Pons (tissue), 1 donor: ENCODE measurements around the gene IQSEC1.

Source experiments
- DNase-seq: peaks from one replicate; pipeline ENCODE4 v3.0.0-alpha.2; 2016; ENCODE audit warnings: low spot score

IQSEC1 gene

GRCh38 chr3:12908136-12908730 lies 165.0 kb downstream of the IQSEC1 start:
- no peak for DNase-seq

- DNase-seq: no peak
Measured at GRCh38 chr3:12907729-12908128, 165.5 kb downstream of the IQSEC1 start.

- no peak for DNase-seq
Measured at GRCh38 chr3:12907296-12907695, 165.9 kb downstream of the IQSEC1 start.

GRCh38 chr3:12906916-12907290 lies 166.3 kb downstream of the IQSEC1 start:
- no peak for DNase-seq

GRCh38 chr3:12906141-12906915 lies 166.9 kb downstream of the IQSEC1 start:
- DNase-seq: no peak

GRCh38 chr3:12905316-12906071 lies 167.7 kb downstream of the IQSEC1 start:
- DNase-seq: no peak

- DNase-seq: no peak
Measured at GRCh38 chr3:12904951-12905315, 168.3 kb downstream of the IQSEC1 start.

- no peak for DNase-seq
Measured at GRCh38 chr3:12903881-12904280, 169.3 kb downstream of the IQSEC1 start.

GRCh38 chr3:12903000-12903800 lies 170.0 kb downstream of the IQSEC1 start:
- no peak for DNase-seq

GRCh38 chr3:12902181-12902999 lies 170.8 kb downstream of the IQSEC1 start:
- no peak for DNase-seq

GRCh38 chr3:12901623-12902045 lies 171.6 kb downstream of the IQSEC1 start:
- no peak for DNase-seq

GRCh38 chr3:12900885-12901411 lies 172.3 kb downstream of the IQSEC1 start:
- no peak for DNase-seq

GRCh38 chr3:12898965-12899755 lies 174.1 kb downstream of the IQSEC1 start:
- no peak for DNase-seq

- no peak for DNase-seq
Measured at GRCh38 chr3:12898290-12898964, 174.8 kb downstream of the IQSEC1 start.

GRCh38 chr3:12897381-12898289 lies 175.6 kb downstream of the IQSEC1 start:
- DNase-seq: peak; percentile 9

- DNase-seq: peak; percentile 56
Measured at GRCh38 chr3:12896063-12896985, 176.9 kb downstream of the IQSEC1 start.

GRCh38 chr3:12895391-12896062 lies 177.7 kb downstream of the IQSEC1 start:
- DNase-seq: no peak
